GM23338 (cell line): ENCODE data around the gene GLTP. TPM values are rescaled to one million over a fixed set of nuclear protein-coding genes. Genes with fewer than 3 reads are reported as not detected.

ENCODE experiments used
- ATAC-seq: fragments of 200-7000 bp; cut with Tn5 transposase; 3 replicates; pipeline ENCODE4 v1.9.1; 2020
- DNase-seq: peaks from one replicate; pipeline ENCODE4 v3.0.0-alpha.2; 2015; ENCODE audit warnings: low spot score
- H2AFZ ChIP-seq: fragments of 200-600 bp; sonication (generic); 2 replicates; pipeline ENCODE4 v1.8.0; 2016; ENCODE audit warnings: antibody characterized with exemption, mild to moderate bottlenecking, moderate library complexity
- H3F3A ChIP-seq: fragments of 200-600 bp; sonication (generic); replicated peaks from 2 replicates; pipeline ENCODE4 v1.8.0; 2017; ENCODE audit warnings: antibody characterized with exemption, mixed run types, low read depth
- H3K27ac ChIP-seq: fragments of 200-600 bp; sonication (generic); 2 replicates; pipeline ENCODE4 v1.6.1; 2016; ENCODE audit warnings: low read depth
- H3K27me3 ChIP-seq: fragments of 200-600 bp; sonication (generic); 2 replicates; pipeline ENCODE4 v1.8.0; 2016; ENCODE audit warnings: mild to moderate bottlenecking, mixed run types, moderate library complexity; ENCODE audit not compliant: insufficient read depth
- H3K36me3 ChIP-seq: fragments of 200-600 bp; sonication (generic); 2 replicates; pipeline ENCODE4 v1.8.0; 2016; ENCODE audit warnings: mild to moderate bottlenecking; ENCODE audit not compliant: insufficient read depth
- H3K4me1 ChIP-seq: fragments of 200-600 bp; sonication (generic); 2 replicates; pipeline ENCODE4 v1.8.0; 2016; ENCODE audit warnings: mild to moderate bottlenecking, moderate library complexity; ENCODE audit not compliant: insufficient read depth
- H3K4me2 ChIP-seq: fragments of 200-600 bp; sonication (generic); 2 replicates; pipeline ENCODE4 v1.7.1; 2017; ENCODE audit warnings: mixed run types
- H3K4me3 ChIP-seq: fragments of 200-600 bp; sonication (generic); 2 replicates; pipeline ENCODE4 v1.6.1; 2016; ENCODE audit warnings: mixed run types
- H3K79me2 ChIP-seq: fragments of 200-600 bp; sonication (generic); replicated peaks from 2 replicates; pipeline ENCODE4 v1.8.0; 2017; ENCODE audit warnings: mild to moderate bottlenecking; ENCODE audit not compliant: insufficient read depth
- H3K9me2 ChIP-seq: fragments of 200-600 bp; sonication (generic); 2 replicates; pipeline ENCODE4 v1.8.0; 2017; ENCODE audit not compliant: insufficient read depth
- H4K20me1 ChIP-seq: fragments of 200-600 bp; sonication (generic); replicated peaks from 2 replicates; pipeline ENCODE4 v1.8.0; 2017; ENCODE audit warnings: mild to moderate bottlenecking; ENCODE audit not compliant: insufficient read depth
- H3K27ac Mint-ChIP-seq: 2 replicates; pipeline ENCODE4 v1.8.0; 2020; ENCODE audit warnings: inconsistent platforms, mild to moderate bottlenecking, moderate library complexity, mixed read lengths
- H3K27me3 Mint-ChIP-seq: 3 replicates; pipeline ENCODE4 v1.8.0; 2022; ENCODE audit warnings: low read depth, mild to moderate bottlenecking, moderate library complexity, mixed read lengths, inconsistent platforms; ENCODE audit not compliant: insufficient read depth, poor library complexity
- H3K36me3 Mint-ChIP-seq: 3 replicates; pipeline ENCODE4 v1.8.0; 2021; ENCODE audit warnings: low read depth, mild to moderate bottlenecking, inconsistent platforms, moderate library complexity, mixed read lengths
- H3K4me1 Mint-ChIP-seq: 3 replicates; pipeline ENCODE4 v1.8.0; 2020; ENCODE audit warnings: mild to moderate bottlenecking, inconsistent platforms, mixed read lengths
- H3K4me3 Mint-ChIP-seq: 3 replicates; pipeline ENCODE4 v1.8.0; 2021; ENCODE audit warnings: moderate library complexity, mild to moderate bottlenecking, inconsistent platforms, mixed read lengths
- H3K9me3 Mint-ChIP-seq: 3 replicates; pipeline ENCODE4 v1.8.0; 2020; ENCODE audit warnings: moderate library complexity, mild to moderate bottlenecking, inconsistent platforms, mixed read lengths
- CTCF ChIP-seq, 2 experiments: fragments of 200-600 bp in 1 of 2; sonication (generic) in 1 of 2; conservative IDR thresholded peaks; 2 replicates each; pipeline versions ENCODE4 v1.5.1 to v1.6.1; 2016 to 2017; ENCODE audit warnings: antibody characterized with exemption in 2 of 2, low read depth in 2 of 2, mild to moderate bottlenecking in 2 of 2, moderate library complexity in 1 of 2
- EZH2phosphoT487 ChIP-seq: fragments of 200-600 bp; sonication (generic); IDR thresholded peaks from one replicate; pipeline ENCODE4 v1.8.1; 2018; ENCODE audit warnings: antibody characterized with exemption; ENCODE audit not compliant: unreplicated experiment
- JUNB ChIP-seq: IDR thresholded peaks from one replicate; pipeline ENCODE4 v1.6.1; 2016; ENCODE audit warnings: antibody characterized with exemption; ENCODE audit not compliant: unreplicated experiment
- NANOG ChIP-seq: IDR thresholded peaks from 2 replicates; pipeline ENCODE4 v1.6.1; 2016; ENCODE audit warnings: antibody characterized with exemption, borderline replicate concordance
- POLR2AphosphoS5 ChIP-seq: IDR thresholded peaks from 2 replicates; pipeline ENCODE4 v1.6.1; 2016; ENCODE audit warnings: antibody characterized with exemption, low read depth
- ZNF331 ChIP-seq: fragments of 250-450 bp; sonication (Bioruptor Pico); IDR thresholded peaks from 2 replicates; pipeline ENCODE4 v1.5.0; 2020; ENCODE audit warnings: low read depth, mild to moderate bottlenecking, moderate library complexity
- ZNF462 ChIP-seq: fragments of 250-450 bp; sonication (Bioruptor Pico); IDR thresholded peaks from 2 replicates; pipeline ENCODE4 v1.5.0; 2020; ENCODE audit warnings: mild to moderate bottlenecking, moderate library complexity
- polyA plus RNA-seq: library from polyadenylated mRNA; unstranded; fragments of >200 nt; fragmentation: Nextera tagmentation; extraction: Ambion mirVana; gene quantifications from 2 replicates; pipeline ENCODE4 v1.2.1, GENCODE V29; 2016
- total RNA-seq: library from RNA; depleted of rRNA; stranded (reverse); fragments of >200 nt; shearing (Covaris generic); gene quantifications from 2 replicates; pipeline ENCODE4 v1.2.3, GENCODE V29; 2014
- TF ChIP-seq, protein P1 (sequence below): IDR thresholded peaks from 2 replicates; pipeline ENCODE4 v1.6.1; 2016; ENCODE audit warnings: antibody characterized with exemption

Gene GLTP
- total and polyA plus RNA-seq, 2 experiments from 2014 or later: 26.5 to 30.2 TPM

DNA sequence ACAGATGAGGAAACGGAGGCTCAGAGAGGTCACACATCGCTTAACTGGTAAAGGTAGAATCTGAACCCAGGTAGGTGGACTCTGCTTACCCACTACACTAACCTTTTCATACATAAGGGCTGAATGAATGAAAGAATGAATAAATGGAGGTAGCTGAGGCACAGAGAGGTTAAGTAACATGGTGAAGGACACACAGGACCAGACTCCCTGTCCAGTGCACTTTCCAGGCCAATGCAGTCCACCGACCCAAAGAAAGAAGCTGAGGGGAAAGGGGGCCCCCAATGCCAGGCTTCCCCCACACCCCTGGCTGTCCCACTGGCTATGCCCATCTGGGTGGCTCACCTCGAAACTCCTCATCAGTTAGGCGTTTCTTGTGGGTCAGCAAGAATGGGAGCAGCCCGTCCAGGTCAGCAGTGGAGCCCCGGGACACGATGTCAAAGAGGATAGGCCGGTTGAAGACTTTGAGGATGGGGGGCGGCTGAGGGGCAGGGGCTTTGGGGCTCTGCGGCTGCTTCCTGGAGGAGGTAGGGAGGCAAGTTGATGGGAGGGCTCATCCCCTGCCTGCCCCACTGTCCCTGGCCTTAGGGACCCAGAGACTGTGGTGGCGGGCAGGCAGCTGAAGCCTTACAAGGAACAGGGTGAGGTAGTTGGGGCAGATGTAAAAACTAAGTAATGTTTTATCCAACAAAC, 72.2 kb downstream of the GLTP start:
- no peaks in the 10 kb centered on the region for H3K27me3 ChIP-seq
- H2AFZ ChIP-seq: no peak overlapping the region
- ATAC-seq (no peak), DNase-seq (no peak)
- H3K36me3 ChIP-seq: no peaks in the 10 kb centered on the region
- Mint-ChIP-seq H3K9me3 (no peaks in the 10 kb centered on the region), H3K27me3 (no peaks in the 10 kb centered on the region), H3K27ac (no peak overlapping the region), H3K4me1 (no peaks in the 10 kb centered on the region), H3K4me3 (no peak overlapping the region), H3K36me3 (no peaks in the 10 kb centered on the region)
- no peak overlapping the region for H3K27ac ChIP-seq
- H4K20me1 ChIP-seq: no peaks in the 10 kb centered on the region
- H3K9me2 ChIP-seq: no peaks in the 10 kb centered on the region
- H3F3A ChIP-seq: no peaks in the 10 kb centered on the region
- H3K4me2 ChIP-seq: no peak overlapping the region
- no peaks in the 10 kb centered on the region for H3K79me2 ChIP-seq
- H3K4me3 ChIP-seq: no peak overlapping the region
- TF ChIP-seq POLR2AphosphoS5: no peak
- no peak for TF ChIP-seq ZNF462
- no peak for TF ChIP-seq JUNB
- TF ChIP-seq CTCF (conservative IDR thresholded peaks at IDR 0.05; ENCODE audit: low read depth in 2 of 2): no peak
- TF ChIP-seq EZH2phosphoT487: no peak
- TF ChIP-seq, protein P1, sequence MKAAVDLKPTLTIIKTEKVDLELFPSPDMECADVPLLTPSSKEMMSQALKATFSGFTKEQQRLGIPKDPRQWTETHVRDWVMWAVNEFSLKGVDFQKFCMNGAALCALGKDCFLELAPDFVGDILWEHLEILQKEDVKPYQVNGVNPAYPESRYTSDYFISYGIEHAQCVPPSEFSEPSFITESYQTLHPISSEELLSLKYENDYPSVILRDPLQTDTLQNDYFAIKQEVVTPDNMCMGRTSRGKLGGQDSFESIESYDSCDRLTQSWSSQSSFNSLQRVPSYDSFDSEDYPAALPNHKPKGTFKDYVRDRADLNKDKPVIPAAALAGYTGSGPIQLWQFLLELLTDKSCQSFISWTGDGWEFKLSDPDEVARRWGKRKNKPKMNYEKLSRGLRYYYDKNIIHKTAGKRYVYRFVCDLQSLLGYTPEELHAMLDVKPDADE: no peak
- no peak for TF ChIP-seq ZNF331
- no peak for TF ChIP-seq NANOG
- no peaks in the 10 kb centered on the region for H3K4me1 ChIP-seq
